HG03139 (cell line): ENCODE results near the gene REELD1.

Source experiments
- ATAC-seq: cut with Tn5 transposase; IDR thresholded peaks from one replicate; pipeline ENCODE4 v1.9.1; 2021; ENCODE audit not compliant: unreplicated experiment

Gene REELD1

GRCh38 chr4:146265950-146266490 lies 51.7 kb downstream of the REELD1 start:
- ATAC-seq, result no peak

DNA sequence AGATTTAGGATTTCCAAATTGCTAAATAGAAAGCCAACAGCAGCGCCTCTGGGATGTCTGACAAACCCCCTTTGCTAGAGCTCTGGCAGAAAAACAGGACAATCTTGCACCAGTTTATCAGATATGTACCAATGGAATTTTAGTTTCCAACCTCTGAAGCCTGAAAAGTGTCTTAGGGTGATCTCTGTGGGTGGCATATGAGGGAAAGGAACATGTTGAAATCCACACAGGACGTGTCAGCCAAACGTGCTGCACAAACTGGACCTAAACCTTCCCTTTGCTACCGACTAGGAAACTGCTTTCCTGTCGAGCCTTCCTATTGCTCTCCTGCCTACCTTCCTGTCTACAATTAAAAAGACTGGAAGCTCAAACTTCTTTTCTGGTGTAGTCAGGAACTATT lies 53.5 kb downstream of the REELD1 start:
- no peak for ATAC-seq

DNA sequence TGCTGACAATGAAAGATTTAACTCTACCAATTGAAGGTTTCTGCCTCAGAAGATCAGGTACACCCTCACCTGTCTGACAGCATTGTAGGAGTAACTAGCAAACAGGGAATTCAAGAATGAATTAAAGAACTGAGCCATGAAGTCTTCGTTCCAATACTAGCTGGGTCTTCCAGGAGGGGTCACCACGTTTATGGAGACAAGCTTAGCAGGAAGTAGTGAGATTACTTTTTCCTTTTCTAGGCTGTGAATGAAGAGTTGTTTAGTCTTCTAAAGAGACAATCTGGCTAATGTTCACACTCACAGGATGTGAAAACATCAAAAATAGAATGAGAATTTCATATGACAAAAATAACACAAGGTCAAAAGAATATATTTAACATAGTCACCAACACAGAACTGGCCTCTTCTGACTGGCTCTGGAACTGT lies 54.9 kb downstream of the REELD1 start:
- peak; percentile 62 for ATAC-seq

GRCh38 chr4:146271466-146271865 lies 57.1 kb downstream of the REELD1 start:
- no peak for ATAC-seq

DNA sequence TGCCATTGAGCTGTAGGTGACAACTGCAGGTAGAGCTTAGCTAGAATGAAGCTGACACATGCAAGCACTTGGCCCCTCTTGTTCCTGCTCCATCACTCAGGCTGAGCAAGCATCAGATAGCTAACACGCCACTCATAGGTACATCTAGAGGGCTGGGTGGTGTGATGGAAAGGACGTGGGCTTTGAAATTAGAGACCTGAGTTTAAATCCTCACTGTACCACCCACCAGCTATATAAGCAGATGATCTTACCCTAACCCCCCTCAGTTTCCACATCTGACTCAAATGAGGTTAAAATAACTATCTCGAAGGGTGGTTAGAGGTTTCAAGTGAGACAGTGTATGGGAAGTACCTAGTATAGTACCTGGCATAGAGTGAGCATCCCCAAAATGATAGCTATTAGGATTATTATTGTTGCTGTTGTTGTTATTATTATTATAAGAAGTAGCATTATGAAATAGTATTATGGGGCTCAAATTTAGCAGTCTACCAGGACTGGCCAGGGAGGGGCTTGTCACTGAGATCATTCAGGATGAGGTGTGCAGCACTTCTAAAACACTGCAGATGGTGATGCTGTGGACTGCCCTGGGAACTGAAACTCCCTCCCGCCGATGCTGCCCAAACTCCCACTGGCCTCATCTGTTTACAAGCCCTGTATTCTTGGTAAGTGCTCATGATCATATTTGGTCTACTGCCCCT lies 59.0 kb downstream of the REELD1 start:
- ATAC-seq, result peak; percentile 42

DNA sequence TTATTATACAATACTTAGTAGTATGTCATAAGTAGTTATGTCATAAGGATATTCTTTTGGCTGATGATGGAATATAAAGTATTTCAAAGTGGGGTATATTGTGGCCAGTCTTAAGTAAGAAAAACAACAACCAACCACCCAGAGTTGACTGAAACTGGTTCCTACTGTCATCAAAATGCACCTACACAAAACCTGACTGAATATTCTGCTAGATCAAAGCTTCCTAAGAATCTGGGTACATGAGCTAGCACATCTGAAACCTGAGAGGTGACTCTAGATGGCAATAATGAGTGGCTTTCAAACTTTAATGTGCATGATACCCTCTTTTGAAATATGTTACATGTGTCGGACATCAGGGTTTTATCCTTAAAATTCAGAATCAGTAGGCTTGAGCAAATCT lies 60.4 kb downstream of the REELD1 start:
- no peak for ATAC-seq

GRCh38 chr4:146275370-146275769 lies 61.0 kb downstream of the REELD1 start:
- ATAC-seq, result no peak

DNA sequence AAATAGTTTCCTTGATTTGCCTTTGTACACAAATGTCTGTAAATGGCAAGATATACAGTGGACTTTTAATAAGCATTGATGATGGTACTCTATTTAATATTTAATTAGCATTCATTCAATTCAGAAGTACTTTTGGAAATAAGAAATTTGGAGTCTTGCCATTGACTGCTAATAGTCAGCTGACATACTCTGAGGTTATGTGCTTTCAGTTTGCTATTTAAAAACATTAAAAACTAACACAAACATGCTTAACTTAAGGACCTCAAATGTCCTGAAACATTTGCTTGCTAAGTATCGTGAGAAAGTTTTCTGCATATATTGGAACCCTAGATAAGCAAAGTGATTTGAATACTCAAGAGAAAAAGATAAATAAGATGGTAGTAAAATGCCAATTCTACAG lies 64.6 kb downstream of the REELD1 start:
- no peak for ATAC-seq
